Mucosa of descending colon (tissue), 3 donors: ENCODE measurements around the gene RTKN2. TPM values are rescaled to one million over a fixed set of nuclear protein-coding genes. Genes with fewer than 3 reads are reported as not detected.

Experiments
- ATAC-seq: fragments of 200-7000 bp; cut with Tn5 transposase; one replicate; pipeline ENCODE4 v1.9.1; 2020; ENCODE audit warnings: mild to moderate bottlenecking, moderate library complexity
- DNase-seq, 3 donors: peaks; one replicate each; pipeline ENCODE4 v3.0.0-alpha.2; 2020
- H3K36me3 ChIP-seq: fragments of 200-600 bp; one replicate; pipeline ENCODE4 v1.8.0; 2021; ENCODE audit warnings: low read depth, mild to moderate bottlenecking
- H3K4me1 ChIP-seq: fragments of 200-600 bp; one replicate; pipeline ENCODE4 v1.8.0; 2021; ENCODE audit warnings: low read depth, mild to moderate bottlenecking
- H3K4me3 ChIP-seq: fragments of 200-600 bp; one replicate; pipeline ENCODE4 v1.8.0; 2021; ENCODE audit warnings: mild to moderate bottlenecking
- H3K9me3 ChIP-seq: fragments of 200-600 bp; one replicate; pipeline ENCODE4 v1.8.0; 2021; ENCODE audit warnings: mild to moderate bottlenecking
- CTCF ChIP-seq: fragments of 200-600 bp; IDR thresholded peaks from one replicate; pipeline ENCODE4 v1.8.0; 2022; ENCODE audit warnings: antibody characterized with exemption, mild to moderate bottlenecking
- intact Hi-C, 2 donors: fragments of 100-400 bp; cut with DNase I in 1 of 2; cut with micrococcal nuclease in 1 of 2; formaldehyde crosslinking; loops; one replicate each; pipeline versions ENCODE4 v1.11.0 to v1.11.1; 2022; cut with DNase I, micrococcal nuclease
- total RNA-seq, 3 donors: library from RNA; stranded (reverse); fragmentation: NEBNext Ultra II Directional in 2 of 3; extraction: Animal tissue kit (Norgen Biotek cat#: 25700) in 2 of 3; gene quantifications; one replicate each; pipeline versions ENCODE4 v1.2.1 to v1.2.4, GENCODE V29; 2021 to 2023
- donor health status: DM: no; HTN: no; CAD: no; lungs with moderate emphysema.
- donor health status: DM: no; HTN: no; CAD: no.
- donor health status: DM: no; HTN: yes; CAD: no.

RTKN2 gene
- total RNA-seq, 3 donors from 2014 or later: 0.70 to 4.3 (median 1.8) TPM

DNA sequence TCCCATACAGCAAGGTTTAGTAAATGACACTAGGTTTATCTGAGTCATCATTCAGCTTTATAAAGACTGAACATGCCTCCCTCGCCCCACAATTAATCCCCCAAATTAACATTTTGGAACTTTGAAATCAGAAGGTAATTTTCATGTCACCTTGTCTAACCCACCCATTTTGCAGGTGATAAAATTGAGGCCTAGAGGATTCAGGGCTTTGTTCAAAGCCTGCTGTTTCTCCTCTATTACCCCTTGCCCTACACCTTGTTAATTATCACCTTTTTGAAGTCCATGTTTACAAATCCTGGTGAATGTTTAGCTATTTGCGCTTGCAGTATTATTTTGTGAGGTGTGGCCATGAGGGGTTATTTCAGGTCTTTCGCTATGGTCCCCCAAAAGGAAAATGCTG lies 120.5 kb downstream of the RTKN2 start:
- H3K4me3 ChIP-seq: no peak overlapping the region
- DNase-seq (no peak), ATAC-seq (no peak)
- TF ChIP-seq CTCF: no peak
- H3K9me3 ChIP-seq: no peaks in the 10 kb centered on the region
- intact Hi-C loops: no loop called here
- H3K36me3 ChIP-seq: no peaks in the 10 kb centered on the region
- H3K4me1 ChIP-seq: no peaks in the 10 kb centered on the region

DNA sequence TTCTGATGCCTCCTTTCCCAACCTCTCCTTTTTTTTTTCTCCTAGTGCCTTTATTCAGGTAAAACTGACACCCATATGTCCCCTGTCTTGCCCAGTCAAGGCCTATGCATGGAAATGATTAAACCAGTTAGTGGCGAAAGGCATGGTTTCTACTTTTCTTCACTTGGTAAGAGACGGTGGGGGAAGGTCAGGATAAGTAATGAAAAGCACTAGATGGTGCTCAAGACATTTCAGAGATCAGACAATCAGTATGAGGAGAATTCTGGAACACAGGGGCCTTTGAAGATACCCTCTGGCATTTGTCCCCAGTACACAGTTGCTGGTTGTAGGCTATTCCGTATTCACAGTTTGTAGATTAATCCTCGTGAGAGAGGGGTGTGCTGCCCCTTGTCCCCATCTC lies 121.2 kb downstream of the RTKN2 start:
- no peak for ATAC-seq
- DNase-seq: no peak
- intact Hi-C loops: no loop called here

DNA sequence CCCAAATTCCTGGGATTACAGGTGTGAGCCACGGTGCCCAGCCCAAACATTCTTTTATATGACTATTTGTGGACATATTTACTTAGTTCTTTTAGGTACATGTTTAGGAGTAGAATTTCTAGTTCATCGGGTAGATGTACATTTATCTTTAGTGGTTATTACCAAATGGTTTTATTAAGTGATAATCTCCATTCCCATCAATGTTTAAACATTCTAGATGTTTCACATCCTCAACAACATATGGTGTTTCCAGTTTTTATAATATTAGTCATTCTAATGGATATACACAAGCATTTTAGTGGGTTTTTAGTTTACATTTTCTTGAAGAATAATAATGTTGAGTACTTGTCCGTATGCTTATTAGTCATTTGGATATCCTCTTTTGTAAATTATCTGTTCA lies 131.7 kb downstream of the RTKN2 start:
- intact Hi-C loops: no loop called here
- Histone ChIP-seq H3K36me3 (no peaks in the 10 kb centered on the region), H3K4me1 (no peaks in the 10 kb centered on the region), H3K9me3 (no peaks in the 10 kb centered on the region), H3K4me3 (no peak overlapping the region)
- no peak for TF ChIP-seq CTCF
- ATAC-seq: no peak
- no peak for DNase-seq

More for the DNA sequence above, 121.2 kb downstream of the RTKN2 start:
- no peak for TF ChIP-seq CTCF
- Histone ChIP-seq H3K4me3 (no peak overlapping the region), H3K36me3 (no peaks in the 10 kb centered on the region), H3K9me3 (peaks cover 3% of the 10 kb centered on the region), H3K4me1 (no peaks in the 10 kb centered on the region)

- Histone ChIP-seq H3K4me3 (no peak overlapping the region), H3K9me3 (no peaks in the 10 kb centered on the region), H3K36me3 (no peaks in the 10 kb centered on the region), H3K4me1 (no peaks in the 10 kb centered on the region)
- intact Hi-C loops: no loop called here
- ATAC-seq (no peak), DNase-seq (no peak)
- no peak for TF ChIP-seq CTCF
These were observed 135.0 kb downstream of the RTKN2 start for GRCh38 chr10:62133618-62134017.

Other genes with a start within 250 kb of the RTKN2 start
- under 1 TPM in 2 of 3 donors, not detected in 1; 0.29 to 0.38 TPM for gene ZNF365, start 105.5 kb upstream of the RTKN2 start, total RNA-seq